HG02885 (cell line): ENCODE data around the gene RAB35.

Source experiments
- ATAC-seq: cut with Tn5 transposase; IDR thresholded peaks from one replicate; pipeline ENCODE4 v1.9.1; 2021; ENCODE audit warnings: mild to moderate bottlenecking; ENCODE audit not compliant: unreplicated experiment, poor library complexity

Gene RAB35

DNA sequence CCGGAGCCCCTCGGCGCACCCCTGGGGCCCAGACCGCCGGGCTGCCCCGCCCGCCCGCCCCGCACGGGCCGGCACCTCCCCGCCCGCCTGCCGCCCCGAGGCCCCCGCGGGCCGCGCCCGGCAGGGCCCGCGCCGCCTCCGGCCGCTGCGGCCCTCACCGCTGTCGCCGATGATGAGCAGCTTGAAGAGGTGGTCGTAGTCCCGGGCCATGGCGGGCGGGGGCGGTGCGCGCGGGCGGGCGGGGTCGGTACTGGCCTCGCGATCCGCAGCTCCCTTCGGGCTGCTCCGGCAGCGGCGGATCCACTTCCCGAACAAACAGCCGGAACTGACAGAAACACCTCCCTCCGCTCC, at the start of gene RAB35:
Gene RAB35 (minus strand): TSS at position 313 of the 351 bp plus-strand sequence. CDS start 103 bp downstream, at position 210.
- ATAC-seq = peak; percentile 3

DNA sequence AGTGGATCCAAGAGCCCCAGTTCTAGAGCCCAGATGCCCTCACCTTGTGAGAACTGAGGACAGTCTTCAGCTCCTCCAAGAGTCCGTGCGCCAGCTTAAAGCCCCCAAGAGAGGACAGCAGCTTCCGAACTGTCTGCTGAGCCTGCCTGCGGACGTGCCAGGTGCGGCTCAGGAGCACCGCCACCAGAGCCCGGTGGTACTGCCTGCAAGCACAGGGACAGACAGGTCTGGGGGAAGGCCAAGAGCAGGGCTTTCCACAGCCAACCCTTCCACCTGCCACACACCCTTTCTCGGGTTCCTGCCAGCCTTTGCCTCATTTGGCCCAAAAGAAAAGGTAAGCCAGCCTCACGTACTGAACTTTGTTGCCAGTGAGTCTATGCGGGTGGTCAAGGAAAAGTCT, 47.7 kb upstream of the RAB35 start:
- ATAC-seq = no peak

DNA sequence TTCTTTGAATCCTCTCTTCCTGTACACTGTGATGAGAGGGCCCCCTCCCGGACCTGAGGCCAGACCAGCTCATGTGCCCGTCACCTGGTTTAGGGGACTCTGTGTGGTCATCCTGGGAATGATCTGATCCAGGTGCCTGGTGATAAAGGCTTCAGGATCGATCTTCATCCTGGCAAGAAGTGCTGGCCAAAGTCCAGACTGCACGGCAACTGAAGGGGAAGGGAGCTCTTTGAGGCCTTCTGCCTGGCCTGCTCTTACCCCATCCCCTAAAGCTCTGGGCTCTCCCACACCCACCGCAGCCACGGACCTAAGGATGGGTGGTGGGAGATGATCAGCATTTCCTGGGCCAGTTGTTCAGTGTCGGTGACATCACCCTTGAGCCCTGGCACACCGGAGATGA, 46.2 kb upstream of the RAB35 start:
- no peak for ATAC-seq

DNA sequence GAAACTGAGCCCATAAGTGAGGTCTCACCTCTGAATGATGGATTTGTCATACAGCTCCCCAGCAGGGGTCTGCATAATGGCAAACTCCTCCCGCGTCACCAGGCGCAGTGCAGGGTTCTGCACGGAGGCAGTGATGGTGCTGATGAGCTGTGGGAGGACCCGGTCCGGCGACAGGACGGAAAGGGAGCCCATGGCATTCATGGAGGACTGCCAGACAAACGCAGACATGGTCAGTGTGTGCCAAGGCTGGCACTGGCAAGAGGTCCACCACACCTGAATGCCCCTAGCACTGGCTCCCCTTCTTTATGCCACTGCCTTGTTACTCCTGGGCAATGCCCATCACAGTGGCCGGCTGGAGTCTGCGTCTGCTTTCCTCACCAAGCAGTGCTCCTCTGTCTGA, 45.3 kb upstream of the RAB35 start:
- ATAC-seq = no peak

DNA sequence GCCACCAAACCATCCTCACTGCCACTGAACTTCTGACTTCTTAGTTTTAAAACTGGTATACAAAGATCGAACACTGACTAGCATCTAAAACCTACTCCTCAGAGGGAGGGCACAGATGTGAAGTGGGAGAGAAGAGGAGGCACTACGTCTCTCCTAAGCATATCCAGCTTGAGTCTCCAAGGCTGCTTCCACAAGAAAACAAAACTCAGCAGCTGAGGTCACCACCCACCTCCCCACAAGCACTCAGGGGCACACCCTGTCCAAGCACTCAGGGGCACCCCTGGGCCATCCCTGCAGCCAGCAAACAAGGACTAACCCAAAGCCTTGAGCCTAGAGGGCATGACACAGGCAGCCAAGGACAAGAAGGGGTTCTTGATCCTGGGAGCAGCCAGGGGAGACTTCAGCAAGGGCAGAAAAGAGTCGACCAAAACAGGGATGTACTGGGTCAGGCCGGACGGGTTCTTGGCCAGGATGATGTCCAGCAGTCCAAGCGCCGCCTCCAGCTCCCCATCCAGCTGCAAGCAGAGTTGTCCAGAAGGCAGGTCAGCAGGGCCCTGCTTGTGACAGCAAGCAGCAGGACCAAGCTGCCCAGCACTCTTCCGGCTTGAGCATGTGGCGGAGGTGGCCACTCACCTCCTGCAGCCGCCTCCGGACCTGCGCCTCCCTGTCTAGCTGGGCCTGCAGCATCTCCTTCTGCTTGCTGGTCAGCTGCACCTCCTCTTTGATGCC, 43.1 kb upstream of the RAB35 start:
- no peak for ATAC-seq

DNA sequence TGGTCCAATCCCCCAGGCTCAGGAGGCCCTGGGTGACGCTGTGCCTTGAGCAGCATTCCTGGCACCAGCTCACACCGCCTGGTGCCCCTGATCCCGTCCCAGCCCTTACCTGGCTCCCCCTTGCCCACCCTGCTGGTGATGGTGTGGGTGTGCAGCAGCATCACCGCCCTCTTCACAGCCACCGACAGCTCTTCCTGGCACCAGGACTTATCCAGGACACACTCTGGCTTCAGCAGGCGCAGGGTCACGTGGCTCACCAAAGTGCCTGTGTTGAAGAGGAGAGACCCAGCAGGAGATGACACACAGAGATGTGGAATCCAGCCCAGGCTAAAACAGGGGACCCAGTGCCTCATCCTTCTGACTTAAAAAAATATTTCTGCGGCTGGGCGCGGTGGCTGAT, 41.8 kb upstream of the RAB35 start:
- ATAC-seq = no peak

DNA sequence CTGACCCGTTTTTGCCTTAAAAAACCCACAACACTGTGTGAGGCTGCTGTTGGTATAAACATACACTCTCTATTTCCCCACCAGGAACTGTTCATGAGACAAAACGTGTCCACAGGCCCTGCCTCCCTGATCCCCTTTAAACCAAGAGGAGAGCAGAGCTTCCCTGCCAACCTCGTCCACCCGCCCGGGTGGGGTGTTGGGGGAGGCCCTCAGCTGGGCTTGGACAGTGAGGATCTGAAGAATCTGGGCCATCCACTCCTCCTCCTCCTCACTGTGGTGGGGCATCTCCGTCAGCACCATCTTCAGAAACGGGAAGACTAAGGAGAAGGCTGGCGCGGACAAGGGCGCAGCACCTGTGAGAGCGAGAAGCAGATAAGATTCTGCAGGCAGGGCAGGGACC, 41.1 kb upstream of the RAB35 start:
- ATAC-seq = no peak

DNA sequence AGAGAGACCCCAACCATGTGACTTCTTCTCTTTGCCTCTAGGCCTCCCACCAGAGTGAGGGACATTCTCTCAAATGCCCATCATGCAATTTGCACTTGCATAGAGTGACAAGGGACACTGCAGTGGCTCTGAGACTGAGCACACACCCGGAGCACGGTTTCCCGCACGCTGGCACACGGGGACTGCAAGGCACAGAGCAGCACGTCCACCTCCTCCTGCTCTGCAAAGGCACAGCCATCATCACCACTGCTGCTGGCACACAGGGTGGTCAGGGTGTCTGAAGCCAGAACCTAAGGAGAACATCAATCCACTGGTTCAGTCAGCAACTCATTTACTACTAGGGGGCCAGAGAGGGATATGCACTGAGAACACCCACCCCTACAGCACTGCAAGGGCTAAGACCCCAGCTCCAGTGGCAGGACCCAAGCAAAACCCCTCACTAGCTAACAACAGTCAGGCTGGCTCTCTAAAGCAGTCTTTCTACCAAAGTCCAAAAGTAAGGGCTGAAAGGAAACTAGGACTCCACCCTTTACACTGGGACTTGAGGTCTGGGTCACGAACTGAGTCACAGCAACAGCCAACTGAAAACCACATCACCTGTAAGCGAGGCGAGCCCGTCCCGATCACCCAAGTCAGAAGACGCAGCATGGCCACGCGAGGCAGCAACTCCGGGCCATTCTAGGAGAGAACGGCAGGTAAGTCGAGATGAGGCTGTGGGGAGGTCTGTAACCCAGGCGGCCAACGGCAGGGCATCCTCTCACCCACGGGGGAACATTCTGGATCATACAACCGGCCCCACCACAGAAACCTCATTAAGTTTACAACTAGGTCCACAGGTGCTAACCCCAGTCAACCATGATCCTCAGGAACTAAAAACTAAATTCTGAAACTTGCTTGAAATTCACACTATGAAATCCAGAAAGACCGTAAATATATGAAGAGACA, 40.0 kb upstream of the RAB35 start:
- peak; percentile 64 for ATAC-seq

DNA sequence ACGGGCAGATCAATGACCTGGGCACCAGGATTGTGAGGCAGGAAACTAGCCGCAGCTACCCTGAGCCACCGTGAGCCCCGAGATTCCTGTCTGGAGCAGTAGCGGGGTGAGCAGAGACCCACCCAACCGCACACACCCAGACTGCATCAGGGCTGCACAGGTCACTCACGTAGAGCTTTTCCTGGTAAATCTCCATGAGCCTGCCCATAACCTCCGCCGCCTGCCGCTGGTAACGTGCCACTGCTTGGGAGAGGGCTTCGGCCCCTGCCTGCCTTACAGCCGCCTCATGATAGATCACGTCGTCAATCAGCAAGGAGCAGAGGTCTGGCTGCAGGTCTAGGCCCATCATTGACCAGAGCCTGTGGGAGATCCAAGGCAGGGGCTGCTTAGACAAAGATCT, 38.5 kb upstream of the RAB35 start:
- no peak for ATAC-seq

DNA sequence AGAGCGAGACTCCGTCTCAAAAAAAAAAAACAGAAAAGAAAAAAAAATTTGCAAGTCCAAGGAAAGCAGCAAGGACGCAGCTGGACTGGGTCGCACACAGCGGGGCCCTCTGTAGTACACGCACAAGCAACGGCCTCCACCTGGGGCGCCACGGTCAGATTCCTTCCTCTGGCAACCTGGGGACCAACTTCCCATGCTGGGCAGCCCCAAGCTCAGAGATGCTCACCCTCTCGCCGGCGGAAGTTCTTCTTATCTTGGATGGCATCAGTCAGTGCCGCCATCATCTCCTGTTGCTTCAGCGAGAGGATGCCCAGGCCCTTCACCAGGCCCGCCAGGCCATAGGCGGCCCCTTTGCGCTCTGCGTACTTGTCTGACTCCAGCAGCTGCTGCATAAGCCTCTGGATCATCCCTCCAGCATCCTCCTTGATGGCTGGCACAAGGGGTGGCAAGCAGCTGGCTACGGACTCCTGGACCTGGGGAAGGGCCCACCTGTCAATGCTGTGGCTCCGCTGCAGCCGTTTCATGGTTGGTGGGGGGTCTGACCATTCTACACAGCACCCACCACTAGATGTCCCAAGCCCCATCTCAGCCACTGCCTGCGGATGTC, 34.5 kb upstream of the RAB35 start:
- ATAC-seq = no peak

DNA sequence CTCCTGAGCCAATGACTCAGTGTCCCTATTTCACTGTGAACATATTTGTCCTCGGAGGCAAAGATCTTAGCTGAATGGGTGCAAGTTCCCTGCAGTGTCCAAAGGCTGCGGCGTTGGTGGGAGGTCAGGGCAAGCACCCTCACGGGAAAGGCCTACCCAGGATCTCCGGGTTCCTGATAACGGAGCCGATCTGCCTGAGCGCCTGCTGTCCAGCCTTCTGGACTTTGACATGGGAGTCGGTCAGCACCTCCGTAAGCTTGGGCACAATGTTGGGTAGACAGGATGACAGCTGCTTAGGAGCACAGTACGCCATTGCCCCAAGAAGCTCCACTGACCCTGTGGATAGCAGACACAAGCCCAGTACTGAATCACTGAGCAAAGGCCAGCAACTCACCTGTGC, 31.5 kb upstream of the RAB35 start:
- ATAC-seq = no peak

DNA sequence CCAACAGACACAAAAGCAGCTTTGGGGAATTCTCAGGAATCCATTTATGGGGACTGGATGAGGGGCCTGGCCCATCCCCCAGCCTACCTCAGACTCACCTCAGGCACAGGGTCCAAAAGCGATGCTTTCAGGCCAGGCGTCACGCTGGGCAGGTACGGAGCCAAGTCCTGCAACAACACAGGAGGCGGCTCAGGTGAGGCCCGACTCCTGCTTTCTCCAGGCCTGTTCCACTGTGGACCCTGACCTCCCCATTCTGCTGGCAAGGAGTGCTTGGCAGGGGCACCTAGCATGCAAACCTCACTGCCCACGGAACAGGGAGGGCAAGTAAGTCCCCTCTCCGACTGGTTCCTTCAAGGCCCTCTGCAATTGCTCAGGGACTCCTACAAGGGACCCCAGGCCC, 28.6 kb upstream of the RAB35 start:
- no peak for ATAC-seq

DNA sequence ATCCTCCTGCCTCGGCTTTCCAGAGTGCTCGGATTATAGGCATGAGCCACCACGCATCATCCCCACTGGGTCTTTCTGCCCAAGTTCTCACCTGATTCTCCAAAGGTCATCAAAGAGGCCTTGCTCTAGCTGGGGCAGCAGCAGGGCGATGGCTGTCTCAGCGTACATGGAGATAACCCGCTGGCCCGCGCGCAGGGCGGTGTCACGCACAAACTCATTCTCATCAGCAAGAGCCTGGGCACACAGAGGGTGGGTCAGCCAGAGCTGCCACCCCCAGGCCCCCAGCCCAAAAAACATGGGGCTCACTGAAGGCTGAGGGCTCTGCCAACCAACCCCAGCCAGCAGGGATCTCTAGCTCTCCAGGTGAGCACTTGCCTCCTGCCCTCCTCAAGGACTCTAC, 27.7 kb upstream of the RAB35 start:
- ATAC-seq = no peak

DNA sequence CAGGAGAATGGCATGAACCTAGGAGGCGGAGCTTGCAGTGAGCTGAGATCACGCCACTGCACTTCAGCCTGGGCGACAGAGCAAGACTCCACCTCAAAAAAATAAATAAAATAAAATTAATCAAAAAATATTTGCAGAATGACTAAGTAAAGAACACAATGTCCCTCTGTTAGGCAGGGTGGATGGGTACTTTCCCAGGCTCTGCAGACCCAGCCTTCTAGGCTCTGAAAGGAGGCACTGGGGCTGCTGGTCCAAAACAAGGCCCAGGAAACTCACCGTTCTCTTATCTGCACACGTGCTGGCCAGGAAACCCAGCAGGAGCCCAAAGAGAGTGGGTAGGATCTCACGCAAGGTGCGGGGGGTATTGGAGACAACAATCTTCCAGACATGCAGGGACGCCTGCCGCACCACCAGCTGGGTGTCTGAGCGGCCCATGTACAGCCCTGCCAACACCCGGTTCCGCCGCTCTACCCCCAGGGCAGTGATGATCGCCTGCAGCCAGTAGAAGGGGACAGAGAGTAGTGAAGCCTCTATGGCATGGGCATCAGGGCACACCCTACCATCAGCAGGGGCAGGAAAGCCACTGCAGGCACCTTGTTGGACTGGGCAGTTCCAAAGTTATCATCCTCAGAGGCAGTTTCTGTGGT, 25.8 kb upstream of the RAB35 start:
- ATAC-seq = no peak

DNA sequence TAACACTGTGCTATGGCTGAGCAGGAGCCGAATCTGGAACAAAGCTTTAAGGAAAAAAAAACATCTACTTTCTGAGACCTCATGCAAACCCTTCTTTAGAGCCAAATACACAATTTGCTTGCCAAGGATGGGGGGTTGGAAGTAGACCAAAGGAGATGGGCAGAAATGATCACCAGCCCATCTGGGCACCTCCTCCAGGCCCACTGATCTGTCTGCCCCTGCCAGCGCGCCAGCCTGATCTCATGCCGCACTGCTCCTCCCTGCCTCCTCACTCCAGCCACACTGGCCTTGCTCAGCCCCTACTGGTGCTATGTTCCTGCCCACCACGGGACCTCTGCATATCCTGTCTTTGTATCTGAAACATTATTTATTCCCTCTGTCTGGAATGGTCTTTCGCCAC, 24.8 kb upstream of the RAB35 start:
- ATAC-seq = no peak

DNA sequence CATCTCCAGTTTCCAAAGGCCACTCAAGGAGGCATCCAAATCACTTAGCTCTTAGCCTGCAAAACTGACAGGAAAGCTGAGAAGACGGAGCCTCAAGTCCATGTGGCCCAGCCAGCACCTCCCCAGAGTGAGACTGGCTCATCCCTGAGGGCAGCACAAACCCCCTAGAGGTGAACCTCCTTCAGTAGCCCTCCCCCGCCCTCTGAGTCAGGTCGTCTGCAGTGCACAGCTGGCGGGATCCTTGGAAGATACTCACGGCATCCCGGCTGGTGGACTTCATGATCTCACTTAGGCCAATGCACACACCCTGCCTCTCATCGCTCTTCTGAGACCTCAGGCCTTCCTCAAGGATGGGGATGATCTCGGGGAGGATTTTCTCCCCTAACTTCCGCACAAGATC, 24.1 kb upstream of the RAB35 start:
- no peak for ATAC-seq

DNA sequence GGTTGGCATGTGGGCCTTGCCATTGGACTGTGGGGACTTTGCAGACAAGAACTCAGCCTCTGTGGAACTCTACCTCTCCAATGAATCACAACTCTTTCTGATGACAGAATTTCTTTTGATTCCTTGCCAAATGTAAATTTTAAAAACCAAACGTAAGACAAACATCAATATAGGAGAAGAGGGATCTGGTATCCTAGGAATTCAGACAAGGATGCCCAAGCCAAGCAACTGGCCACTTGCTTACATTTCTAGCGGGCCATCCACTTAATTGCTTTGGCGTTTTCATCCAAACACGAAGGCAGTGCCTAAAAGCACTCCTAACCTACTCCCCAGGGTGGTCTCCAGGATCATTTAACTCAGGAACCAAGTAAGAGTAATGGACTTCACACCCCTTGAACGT, 23.4 kb upstream of the RAB35 start:
- no peak for ATAC-seq

DNA sequence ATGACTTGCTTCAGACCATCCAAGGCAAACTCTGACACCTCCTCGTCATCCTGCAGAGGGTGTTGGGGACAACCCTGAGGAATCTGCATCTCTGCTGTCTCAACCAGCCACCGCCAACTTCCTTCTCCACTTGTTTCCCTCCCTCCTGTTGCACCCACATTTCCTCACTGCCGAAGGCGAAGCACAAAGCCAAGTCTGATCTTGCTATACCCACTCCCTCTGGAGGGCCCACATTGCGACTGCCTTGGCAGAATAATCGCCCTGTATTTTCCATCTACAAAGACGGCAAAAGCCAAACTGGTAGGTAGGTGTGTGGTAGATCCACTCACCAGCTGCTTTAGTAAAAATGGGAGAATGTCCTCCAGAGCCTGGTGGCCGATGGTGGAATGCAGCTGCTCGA, 21.8 kb upstream of the RAB35 start:
- ATAC-seq = no peak

DNA sequence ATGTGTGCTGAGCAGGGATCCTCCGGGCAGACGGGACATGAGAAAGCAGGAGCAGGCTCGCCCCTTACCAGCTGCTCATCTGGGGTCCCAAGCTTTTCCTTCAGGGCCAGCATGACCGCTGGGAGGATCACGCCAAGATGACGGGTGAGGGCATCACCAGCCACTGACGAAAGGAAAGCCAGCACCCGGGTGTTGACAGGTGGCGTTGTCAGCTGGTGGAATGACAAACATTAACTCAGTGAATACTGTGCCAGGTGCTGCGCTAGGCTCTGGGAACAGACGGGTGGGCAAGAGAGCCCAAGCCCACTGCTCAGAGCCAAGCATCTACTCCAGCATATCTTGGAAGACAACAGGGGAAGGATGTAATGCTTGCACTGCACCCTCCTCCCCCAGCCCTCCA, 21.3 kb upstream of the RAB35 start:
- ATAC-seq = no peak

DNA sequence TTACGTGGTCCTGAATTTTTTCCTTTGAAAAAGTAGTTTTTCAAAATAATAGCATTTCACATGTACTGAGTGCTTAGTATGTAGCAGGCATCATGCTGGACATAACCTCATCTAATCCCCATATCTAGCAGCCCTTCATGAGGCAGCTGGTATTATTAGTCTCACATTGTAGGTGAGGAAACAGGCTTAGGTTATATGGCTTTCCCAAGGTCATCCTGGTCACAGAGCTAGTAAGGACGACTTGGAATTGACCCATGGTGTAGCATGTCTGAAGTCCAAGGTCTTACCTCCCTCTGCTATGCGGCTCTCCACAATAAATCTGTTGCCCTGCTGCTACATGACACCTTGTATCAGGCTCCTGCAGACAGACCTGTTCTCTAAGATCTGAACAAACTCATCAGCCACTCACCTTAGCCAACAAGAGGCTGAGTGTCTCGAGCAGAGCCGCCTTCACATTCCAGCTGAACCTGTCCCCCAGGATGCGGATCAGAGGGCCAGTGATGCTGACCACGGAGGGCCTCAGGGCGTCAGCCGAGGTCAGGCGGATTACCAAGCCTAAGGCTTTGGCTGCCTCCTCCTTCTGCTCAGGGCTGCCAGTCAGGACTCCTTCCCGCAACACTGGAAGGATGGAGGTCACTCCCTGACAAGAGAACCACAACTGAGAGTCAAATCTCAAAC, 19.7 kb upstream of the RAB35 start:
- ATAC-seq = no peak
